GM21576 (cell line): Measurements from ENCODE around the gene WFIKKN2.
"Not testable (repeated sequence)": the region's sequence is repeated elsewhere in the genome, so short reads cannot be mapped to it uniquely, and the experiment has no call there.

Experiments
- ATAC-seq: cut with Tn5 transposase; IDR thresholded peaks from one replicate; pipeline ENCODE4 v1.9.1; 2021; ENCODE audit warnings: mild to moderate bottlenecking, moderate library complexity; ENCODE audit not compliant: unreplicated experiment

The WFIKKN2 gene, protein sequence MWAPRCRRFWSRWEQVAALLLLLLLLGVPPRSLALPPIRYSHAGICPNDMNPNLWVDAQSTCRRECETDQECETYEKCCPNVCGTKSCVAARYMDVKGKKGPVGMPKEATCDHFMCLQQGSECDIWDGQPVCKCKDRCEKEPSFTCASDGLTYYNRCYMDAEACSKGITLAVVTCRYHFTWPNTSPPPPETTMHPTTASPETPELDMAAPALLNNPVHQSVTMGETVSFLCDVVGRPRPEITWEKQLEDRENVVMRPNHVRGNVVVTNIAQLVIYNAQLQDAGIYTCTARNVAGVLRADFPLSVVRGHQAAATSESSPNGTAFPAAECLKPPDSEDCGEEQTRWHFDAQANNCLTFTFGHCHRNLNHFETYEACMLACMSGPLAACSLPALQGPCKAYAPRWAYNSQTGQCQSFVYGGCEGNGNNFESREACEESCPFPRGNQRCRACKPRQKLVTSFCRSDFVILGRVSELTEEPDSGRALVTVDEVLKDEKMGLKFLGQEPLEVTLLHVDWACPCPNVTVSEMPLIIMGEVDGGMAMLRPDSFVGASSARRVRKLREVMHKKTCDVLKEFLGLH

DNA sequence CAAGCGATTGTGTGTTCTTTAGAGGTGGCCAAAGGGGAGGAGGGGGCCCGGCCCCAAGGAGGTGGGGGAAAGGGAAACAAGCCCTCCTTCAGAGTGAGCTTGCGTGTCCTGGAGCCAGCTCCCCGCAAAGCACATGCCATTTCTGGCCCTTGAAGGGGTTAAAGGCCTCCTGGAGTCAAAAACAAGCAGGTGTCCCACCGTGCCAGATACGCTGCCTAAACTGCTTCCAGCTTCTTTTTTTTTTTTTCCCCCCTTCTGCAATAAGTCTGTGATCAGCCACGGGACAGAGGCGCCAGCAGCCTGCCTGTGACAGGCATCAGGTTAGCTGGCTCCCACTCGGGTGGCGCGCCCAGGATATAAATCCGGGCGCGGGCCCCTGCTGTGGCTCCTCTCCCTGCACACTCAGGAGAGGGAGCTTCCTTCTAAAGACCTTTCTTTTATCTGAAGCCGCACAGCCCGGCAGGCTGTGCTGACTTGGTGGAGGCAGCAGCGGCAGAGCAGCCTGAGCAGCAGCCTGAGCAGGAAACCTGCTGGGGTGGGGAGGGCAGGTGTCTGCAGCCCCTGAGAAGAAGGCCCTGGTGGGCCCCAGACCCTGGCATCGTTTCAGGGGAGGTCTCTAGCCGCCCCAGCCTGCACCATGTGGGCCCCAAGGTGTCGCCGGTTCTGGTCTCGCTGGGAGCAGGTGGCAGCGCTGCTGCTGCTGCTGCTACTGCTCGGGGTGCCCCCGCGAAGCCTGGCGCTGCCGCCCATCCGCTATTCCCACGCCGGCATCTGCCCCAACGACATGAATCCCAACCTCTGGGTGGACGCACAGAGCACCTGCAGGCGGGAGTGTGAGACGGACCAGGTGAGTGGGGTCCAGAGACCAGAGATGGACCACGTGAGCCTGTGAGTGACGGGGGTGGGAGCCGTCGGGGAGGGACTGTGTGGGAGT is at the start of gene WFIKKN2:
Gene WFIKKN2 (plus strand): TSS at position 286 of the 934 bp plus-strand sequence. CDS start 352 bp downstream, at position 638.
- no peak for ATAC-seq

DNA sequence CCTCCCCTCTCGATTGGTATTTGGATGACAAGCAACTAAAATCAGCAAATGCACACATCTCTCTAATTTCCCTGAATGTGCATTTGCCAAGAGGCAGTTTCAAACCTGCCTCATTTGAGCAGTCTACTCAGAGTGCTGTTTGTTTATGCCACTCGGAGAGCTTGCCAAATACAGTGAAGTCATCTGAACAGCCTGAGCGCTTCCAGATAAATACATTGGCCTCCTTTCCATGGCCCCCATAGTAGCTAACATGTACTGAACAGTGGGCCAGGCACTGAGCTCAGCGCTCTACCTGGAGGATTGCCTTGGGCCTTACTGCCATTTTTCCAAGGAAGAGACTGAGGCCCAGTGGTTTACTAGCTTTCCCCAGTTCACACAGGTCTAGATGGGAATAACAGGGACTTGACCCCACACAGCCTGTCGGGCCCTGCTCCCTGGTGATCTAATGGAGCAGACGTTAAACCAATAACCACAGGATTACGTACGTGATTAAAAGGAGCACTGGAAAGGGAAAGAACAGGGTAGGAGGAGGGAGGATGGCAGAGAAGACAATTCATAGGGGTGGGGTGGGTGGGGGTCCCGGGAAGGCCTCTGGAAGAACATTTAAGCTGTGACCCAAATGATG is 49.3 kb upstream of the WFIKKN2 start:
- no peak for ATAC-seq

DNA sequence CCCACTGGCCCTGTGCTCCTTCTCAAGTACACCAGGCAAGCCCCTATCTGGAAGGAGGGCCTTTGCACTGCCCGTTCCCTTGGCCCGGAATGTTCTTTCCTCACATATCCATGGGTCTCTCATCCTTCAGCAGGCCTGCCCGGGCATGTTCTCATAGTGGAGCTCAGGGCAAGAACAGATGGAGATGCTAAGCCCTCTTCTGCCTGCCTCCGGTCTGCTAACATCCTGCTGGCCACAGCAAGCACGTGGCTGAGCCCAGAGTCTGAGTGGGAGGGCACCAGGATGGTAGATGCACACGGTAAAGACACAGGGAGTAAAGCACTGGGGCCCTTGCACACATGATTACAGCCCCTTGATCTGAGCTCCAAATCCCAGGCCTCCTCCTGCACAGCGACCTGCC is 48.3 kb upstream of the WFIKKN2 start:
- ATAC-seq, result no peak

DNA sequence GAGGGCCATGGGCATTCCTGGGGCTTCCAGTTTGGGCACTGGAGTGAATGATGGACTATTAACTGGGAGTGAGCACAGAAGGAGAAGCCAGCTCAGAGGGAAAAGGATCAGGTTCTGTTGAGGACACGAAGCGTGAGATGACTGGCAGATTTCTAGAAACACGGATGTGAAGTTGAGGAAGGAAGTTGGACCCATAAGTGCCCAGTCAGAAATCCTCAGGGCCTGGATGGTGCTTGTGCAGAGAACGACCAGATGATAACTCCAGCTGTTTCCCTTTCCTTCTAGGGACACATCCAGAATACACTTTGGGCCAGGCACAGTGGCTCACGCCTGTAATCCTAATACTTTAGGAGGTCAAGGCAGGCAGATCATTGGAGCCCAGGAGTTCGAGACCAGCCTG is 44.8 kb upstream of the WFIKKN2 start:
- ATAC-seq, result no peak

DNA sequence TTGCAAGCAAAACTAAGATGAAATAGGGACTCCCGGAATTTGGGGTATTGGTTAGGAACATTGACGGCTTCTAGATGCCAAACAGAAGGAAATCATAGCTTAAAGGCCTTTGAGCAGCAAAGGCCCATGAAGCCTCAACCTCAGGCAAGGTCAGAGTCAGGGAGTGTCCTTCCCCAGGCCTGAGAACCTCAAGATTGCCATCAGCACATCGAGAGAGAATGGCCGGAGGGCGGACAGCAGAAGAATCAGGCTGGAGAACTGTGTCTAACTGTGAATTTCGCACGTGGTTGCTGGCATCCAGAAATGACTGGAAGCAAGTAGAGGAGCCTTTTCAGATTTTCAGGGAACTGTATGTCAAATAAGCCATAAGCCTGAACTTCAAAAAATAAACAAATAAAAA is 43.3 kb upstream of the WFIKKN2 start:
- no peak for ATAC-seq

DNA sequence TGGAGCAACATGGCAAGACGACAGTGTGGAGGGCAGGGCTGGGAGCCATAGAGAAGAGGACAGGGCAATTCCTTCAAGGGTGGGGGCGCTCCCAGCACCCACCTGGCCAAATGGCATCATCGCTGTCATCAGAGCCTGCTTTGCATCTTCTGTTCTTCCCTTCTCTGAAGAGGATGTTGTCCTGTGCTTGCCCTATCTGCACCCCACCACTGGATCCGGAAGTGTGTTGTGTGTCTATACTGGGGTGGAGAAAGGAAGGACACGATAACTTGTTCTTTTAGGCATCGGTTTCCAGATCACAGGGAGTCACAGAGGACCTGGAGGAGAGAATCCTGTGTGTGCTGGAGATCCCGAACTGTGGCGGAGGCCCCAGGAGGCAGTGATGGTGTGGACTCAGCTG is 42.4 kb upstream of the WFIKKN2 start:
- no peak for ATAC-seq

DNA sequence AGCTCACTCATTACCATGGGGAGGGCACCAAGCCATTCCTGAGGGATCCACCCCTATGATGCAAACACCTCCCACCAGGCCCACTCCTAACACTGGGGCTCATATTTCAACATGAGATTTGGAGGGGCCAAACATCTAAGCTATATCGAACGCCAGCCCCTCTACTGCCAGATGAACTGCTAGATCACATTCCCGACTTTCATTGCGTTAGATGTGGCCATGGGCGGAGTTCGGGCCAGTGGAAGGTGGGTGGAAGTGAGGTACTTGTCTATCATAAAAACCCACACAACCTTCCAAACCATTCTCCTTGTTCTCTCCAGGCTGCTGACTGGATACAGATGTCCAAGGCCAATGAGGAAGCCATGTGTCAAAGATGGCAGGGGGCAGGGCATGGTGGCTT is 41.0 kb upstream of the WFIKKN2 start:
- no peak for ATAC-seq

DNA sequence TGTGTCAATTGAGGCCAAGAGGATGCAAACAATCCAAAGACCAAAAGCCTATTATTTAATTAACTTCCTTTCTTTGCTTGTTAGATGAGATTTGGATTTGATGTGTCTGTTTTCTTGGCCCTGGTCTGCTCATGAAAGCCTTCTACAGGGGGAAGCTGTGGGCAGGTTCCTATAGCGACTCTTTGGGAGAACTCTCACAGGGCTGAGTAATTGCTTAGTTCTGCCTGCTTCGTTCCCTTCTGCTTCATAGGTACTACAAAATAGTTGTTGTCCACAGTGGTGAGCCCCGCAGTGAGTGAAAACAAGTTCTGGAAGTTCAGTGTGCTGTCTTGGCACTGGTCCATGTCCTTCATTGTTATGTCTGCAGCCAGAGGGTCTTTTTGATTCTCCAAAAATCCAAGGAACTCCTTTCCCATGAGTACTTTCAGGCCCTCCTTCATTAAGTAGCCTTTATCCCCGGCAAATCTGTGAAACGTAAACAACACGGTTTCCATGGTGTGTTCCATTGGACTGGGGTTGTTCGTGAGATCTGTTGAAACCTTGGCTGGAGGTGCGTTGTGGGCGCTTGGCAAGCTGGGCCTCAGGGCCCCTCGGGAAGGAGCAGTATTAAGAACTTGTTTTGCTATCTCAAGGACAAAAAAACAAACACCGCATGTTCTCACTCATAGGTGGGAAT is 38.1 kb upstream of the WFIKKN2 start:
- ATAC-seq, result no peak

DNA sequence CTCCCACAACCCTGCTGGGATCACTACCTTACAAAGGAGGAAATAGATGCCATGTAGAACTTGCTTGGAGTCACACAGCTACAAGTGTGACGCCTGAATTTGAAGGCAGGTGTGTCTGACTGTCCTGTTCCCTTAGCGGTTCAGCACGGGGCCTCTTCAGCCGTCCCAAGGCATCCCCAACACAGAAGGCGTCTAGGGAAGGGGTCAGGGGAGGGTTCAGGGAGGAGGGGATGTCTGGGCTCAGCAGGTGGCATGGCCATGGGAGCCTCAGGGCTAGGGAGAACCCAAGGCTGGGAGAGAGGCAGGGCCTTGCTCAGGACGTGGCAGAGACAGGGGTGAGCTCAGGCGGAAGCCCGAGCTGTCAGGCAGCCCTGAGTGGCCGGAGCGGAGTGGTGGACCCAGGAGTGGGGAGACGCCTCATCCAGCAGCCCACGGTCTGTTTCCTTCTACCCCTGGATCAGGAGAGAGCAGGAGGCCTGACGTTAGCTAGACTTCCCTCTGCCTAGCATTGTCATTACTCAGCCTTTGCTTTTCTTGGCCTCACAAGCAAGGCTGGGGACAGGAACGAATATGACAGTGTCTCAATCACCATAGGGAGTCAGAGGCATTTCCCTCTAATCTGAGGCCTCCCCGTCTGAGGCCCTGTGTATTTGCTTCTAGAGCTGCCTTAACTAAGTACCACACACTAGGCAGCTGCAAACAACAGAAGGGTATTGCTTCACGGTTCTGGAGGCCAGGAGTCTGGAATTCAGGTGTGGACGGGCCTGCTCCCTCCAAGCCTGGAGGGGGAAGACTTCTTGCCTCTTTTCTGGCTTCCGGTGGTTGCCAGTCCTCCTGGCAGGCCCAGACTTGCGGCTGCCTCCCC is 36.7 kb upstream of the WFIKKN2 start:
- ATAC-seq, result no peak

DNA sequence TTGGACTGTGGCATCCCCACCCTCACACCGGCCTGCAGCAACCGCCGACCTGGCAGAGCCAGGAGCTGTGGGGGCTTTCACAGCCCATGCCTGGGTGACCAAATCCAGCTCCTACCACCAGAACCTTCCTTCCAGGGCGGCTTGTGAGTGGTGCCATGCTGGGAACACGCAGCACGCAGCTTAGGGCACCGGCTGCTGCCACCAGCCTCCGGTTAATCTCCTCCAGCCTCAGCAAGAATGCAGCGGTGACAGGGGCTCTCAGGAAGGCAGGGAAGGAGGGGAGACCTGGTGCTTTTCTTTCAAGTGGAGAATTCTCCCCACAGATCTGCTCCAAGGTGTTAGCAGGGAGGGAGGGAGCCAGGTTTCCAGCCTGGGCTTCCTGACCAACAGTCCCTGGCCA is 35.8 kb upstream of the WFIKKN2 start:
- ATAC-seq, result no peak

DNA sequence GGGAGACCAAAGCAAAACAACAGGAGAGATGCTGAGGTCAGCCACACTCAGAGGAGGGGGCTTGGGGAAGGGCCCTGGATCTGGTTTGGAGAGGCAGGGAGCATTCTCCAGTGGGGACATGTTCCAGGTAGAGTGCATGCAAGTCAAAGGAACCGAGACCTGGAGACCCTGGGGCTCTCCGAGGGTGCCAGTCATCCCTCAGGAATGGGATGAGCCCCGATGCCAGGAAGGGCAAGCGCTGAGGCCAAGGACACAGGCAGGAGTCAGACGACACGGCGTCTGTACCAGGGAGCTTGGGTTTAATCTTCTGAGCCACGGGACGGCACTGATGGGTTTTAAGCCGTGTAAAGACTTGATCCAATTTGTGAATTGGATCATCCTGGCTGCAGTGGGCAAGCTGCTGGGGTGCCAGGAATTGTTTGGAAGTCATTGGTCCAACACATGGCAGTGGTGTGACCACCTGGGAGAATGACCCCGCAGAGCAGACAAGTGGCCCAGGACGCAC is 35.1 kb upstream of the WFIKKN2 start:
- no peak for ATAC-seq

DNA sequence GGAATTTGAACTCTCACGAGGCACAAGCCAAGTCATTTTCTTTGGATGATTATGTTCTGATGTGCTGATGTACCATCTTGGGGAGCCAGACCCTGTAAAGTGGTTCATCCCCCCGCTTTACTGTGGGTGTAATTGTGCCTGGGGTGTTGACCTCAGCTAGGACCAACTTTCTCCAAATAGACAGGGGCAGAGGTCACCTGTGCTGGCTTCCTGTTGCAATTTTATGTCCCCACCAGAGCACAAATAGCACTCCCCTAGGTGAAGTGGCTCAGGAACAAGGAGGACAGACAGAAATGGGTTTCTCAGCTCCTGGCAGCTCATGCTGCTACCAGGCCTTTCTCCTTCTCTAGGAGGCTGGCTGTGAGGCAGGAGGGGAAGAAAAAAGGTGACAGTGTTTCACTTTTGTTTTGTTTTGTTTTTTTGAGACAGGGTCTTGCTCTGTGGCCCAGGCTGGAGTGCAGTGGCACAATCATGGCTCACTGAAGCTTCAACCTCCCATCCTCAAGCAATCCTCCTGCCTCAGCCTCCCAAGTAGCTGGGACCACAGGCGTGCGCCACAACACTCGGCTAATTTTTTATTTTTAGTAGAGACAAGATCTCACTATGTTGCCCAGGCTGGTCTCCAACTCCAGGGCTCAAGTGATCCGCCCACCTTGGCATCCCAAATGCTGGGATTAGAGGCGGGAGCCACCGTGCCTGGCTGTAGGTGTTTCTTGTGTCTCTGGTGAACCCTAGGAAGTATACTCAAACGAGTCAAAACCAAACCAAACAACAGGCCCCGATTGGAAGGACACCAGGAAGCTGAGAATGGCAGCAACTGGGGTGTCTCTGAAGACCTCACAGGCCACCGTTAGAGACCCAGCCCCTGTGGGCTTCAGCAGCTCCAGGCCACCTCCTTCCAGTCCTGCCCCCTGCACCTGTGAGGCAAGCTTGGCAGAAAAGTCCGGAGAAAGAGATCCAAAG is 32.5 kb upstream of the WFIKKN2 start:
- no peak for ATAC-seq

DNA sequence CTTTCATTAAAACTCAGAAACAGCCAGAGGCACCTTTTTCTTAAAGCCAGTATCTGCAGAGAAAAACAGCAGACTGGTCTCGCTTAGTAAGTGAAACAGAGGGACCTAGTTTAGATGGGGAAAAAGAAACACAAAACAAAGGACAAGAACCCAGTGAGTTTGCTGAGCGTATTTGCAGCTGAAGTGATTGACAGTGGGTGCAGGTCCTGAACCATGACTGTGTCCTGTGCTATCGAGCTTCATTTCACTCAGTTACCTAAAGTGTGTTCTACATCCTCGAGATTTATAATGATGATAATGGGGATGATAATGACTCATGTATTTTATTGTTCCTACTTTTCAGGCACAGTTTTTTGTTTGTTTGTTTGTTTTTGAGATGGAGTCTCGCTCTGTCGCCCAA is 31.7 kb upstream of the WFIKKN2 start:
- ATAC-seq, result no peak

DNA sequence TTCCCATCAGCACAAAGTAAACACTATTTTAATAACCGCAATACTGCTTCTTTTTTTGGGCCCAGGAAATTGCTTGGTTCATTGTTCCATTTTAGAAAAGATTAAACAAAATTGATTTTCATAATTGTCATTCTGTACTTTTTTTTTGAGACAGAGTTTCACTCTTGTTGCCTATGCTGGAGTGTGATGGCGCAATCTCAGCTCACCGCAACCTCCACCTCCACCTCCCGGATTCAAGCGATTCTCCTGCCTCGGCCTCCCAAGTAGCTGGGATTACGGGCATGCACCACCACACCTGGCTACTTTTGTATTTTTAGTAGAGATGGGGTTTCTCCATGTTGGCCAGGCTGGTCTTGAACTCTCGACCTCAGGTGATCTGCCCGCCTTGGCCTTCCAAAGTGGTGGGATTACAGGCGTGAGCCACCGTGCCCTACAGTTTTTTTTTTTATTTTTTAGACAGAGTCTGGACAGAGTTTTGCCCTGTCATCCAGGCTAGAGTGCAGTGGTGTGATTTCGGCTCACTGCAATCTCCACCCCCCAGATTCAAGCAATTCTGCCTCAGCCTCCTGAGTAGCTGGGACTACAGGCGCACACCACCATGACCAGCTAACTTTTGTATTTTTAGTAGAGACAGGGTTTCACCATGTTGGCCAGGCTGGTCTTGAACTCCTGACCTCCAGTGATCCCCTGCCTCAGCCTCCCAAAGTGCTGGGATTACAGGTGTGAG is 30.5 kb upstream of the WFIKKN2 start:
- not testable (repeated sequence) for ATAC-seq

DNA sequence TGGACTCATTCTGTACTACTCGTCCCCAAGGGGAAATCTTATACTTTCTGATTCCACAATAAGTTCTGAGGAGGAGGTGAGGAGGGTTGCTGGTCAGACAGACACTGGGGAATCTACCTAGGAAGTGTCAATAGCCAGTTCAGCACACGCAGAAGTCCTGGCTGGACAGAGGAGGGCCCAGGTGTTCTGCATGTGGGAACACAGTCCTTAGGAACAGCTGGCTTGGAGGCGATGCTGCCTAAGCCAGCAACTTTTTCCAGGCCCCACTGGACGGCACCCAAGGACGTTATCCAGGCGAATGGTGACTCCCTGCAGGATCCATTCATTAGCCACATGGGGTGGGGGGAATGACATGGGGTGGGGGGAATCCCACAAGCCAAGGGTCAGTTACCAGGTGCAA is 29.9 kb upstream of the WFIKKN2 start:
- no peak for ATAC-seq

DNA sequence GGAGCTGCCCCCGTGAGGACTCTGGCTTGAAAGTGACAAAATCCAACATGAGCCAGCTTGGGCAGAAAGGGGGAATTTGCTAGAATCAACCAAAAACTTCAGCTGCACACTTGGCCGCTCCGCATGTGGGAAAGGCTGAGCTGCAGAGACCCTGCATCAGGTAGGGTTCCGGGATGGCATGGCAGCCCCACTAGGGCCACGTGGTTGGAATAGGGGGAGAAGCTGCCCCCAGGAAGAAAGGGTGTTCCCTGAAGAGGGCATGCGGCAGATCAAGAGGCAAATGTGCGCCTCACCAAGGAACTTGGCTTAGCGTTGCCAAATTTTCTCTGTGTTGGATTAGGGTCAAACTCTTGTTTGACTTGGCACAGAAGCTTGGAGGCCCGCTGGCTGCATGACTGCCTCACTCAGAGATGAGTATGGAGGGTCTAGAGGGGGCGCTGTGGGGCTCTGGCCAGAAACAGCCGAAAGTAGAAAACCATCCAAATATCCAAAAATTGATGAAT is 29.2 kb upstream of the WFIKKN2 start:
- ATAC-seq, result no peak

DNA sequence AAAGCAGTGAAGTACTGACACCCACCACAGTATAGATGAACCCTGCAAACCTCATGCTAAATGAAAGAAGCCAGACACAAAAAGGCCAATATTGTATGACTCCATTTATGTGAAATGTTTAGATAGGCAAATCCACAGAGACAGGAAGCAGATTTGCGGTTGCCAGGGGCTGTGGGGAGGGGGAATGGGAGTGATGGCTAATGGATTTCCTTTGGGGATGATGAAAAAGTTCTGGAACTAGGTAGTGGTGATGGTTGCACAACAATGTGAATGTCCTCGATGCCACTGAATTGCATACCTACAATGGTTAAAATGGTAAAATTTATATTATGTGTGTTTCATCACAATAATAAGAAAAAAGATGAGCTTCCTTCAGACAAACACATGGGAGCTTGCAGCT is 28.4 kb upstream of the WFIKKN2 start:
- no peak for ATAC-seq
